Testis (tissue), 3 donors: ENCODE measurements around the gene ETS1. TPM values are rescaled to one million over a fixed set of nuclear protein-coding genes. Genes with fewer than 3 reads are reported as not detected.

Experiments used
- DNase-seq: peaks from one replicate; pipeline ENCODE4 v3.0.0-alpha.2; 2019
- H3K27ac ChIP-seq, 2 donors: fragments of 200-600 bp; sonication (generic); one replicate each; pipeline ENCODE4 v1.5.1; 2019
- H3K27me3 ChIP-seq: fragments of 200-600 bp; sonication (generic); one replicate; pipeline ENCODE4 v1.5.1; 2019
- H3K36me3 ChIP-seq: fragments of 200-600 bp; sonication (generic); one replicate; pipeline ENCODE4 v1.5.1; 2017; ENCODE audit warnings: low read depth; ENCODE audit errors: missing control alignments
- H3K4me1 ChIP-seq: fragments of 200-600 bp; sonication (generic); one replicate; pipeline ENCODE4 v1.5.1; 2019
- H3K4me3 ChIP-seq, 2 donors: fragments of 200-600 bp; sonication (generic); one replicate each; pipeline ENCODE4 v1.5.1; 2017 to 2019
- H3K9me3 ChIP-seq: fragments of 200-600 bp; sonication (generic); one replicate; pipeline ENCODE4 v1.5.1; 2017
- CTCF ChIP-seq, 3 experiments: fragments of 450-650 bp in 2 of 3; fragments of 200-600 bp in 1 of 3; sonication (generic) in 1 of 3; IDR thresholded peaks; one replicate each; pipeline ENCODE4 v1.5.1; 2016 to 2019; ENCODE audit warnings: antibody characterized with exemption in 3 of 3, mild to moderate bottlenecking in 2 of 3, moderate library complexity in 1 of 3
- POLR2A ChIP-seq: fragments of 450-650 bp; IDR thresholded peaks from one replicate; pipeline ENCODE4 v1.6.1; 2017; ENCODE audit warnings: antibody characterized with exemption, mild to moderate bottlenecking, moderate library complexity
- WGBS, 2 donors: methylation state at CpG; one replicate each; pipeline ENCODE4 v1.1.5; 2018; 5-methylcytosine and 5-hydroxymethylcytosine counted together
- intact Hi-C: fragments of 100-400 bp; cut with DNase I; formaldehyde crosslinking; loops from one replicate; pipeline ENCODE4 v1.15.1; 2023; ENCODE audit warnings: low total_unique reads
- polyA plus RNA-seq: library from polyadenylated mRNA; stranded (reverse); fragments of 350-450 nt; fragmentation: Illumina TruSeq; extraction: RNeasy Lipid Tissue Mini Kit (QIAGEN cat#74804); gene quantifications from one replicate; pipeline ENCODE4 v1.2.3, GENCODE V29; 2014; ENCODE audit warnings: low read depth, low replicate concordance; ENCODE audit not compliant: insufficient read depth
- total RNA-seq, 2 donors: library from RNA; depleted of rRNA; stranded (reverse); fragments of >200 nt; gene quantifications; one replicate each; pipeline ENCODE4 v1.2.3, GENCODE V29; 2016

The ETS1 gene
- total and polyA plus RNA-seq, 3 donors from 2014 or later: 15.1 to 21.1 (median 15.3) TPM

- 92 to 95% methylated on average over 3 of the region's 3 CpGs for WGBS, 2 donors
- no peaks in the 10 kb centered on the region for H3K4me1 ChIP-seq
- TF ChIP-seq CTCF (IDR thresholded peaks at IDR 0.05) (no peak), POLR2A (no peak)
- no peak overlapping the region for H3K4me3 ChIP-seq
- H3K9me3 ChIP-seq: no peaks in the 10 kb centered on the region
- intact Hi-C loops: no loop called here
- H3K36me3 ChIP-seq: no peaks in the 10 kb centered on the region
- no peaks in the 10 kb centered on the region for H3K27me3 ChIP-seq
- DNase-seq: no peak
- H3K27ac ChIP-seq: no peak overlapping the region
Observed at GRCh38 chr11:128567130-128567529, 20.2 kb downstream of the ETS1 start.

- Histone ChIP-seq H3K27me3 (no peaks in the 10 kb centered on the region), H3K27ac (no peak overlapping the region), H3K4me3 (no peak overlapping the region), H3K36me3 (no peaks in the 10 kb centered on the region), H3K4me1 (no peaks in the 10 kb centered on the region), H3K9me3 (no peaks in the 10 kb centered on the region)
- no peak for DNase-seq
- 77 to 93% methylated on average over 5 of the region's 5 CpGs for WGBS, 2 donors
- TF ChIP-seq POLR2A (no peak), CTCF (IDR thresholded peaks at IDR 0.05) (no peak)
- intact Hi-C loops: no loop called here
Observed at GRCh38 chr11:128565881-128566280, 21.5 kb downstream of the ETS1 start.

DNA sequence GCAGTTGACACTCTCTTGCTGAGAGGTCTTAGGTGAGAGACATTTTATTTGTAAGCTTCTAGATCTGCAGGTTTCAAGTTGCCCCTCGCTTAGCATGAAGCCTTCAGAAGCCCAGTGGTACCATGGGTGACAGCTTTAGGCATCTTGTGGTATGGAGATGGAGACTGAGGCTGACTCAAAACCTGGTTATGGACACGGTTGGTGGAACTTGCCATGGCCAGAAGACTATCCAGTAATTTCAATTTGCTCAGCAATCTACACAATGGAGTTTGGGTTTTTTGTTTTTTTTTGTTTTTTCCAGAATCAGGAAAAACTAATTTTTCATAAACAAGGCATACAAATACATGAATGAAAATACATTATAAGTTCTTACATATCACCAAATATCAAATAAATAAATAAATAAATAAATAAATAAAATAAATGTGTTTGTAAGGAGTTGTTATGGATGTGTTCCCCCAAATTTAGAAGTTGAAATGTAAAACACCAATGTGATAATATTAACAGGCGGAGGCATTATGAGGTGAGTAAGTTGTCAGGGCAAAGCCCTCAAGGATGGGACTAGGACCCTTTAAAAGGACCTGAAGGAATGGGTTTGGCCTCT is 22.6 kb downstream of the ETS1 start:
- H3K27me3 ChIP-seq: no peaks in the 10 kb centered on the region
- H3K9me3 ChIP-seq: no peaks in the 10 kb centered on the region
- H3K4me1 ChIP-seq: no peaks in the 10 kb centered on the region
- no peaks in the 10 kb centered on the region for H3K36me3 ChIP-seq
- H3K27ac ChIP-seq: no peak overlapping the region
- WGBS, 2 donors: 91 to 93% methylated on average over 3 of the region's 3 CpGs
- no peak for TF ChIP-seq CTCF (IDR thresholded peaks at IDR 0.05)
- no peak for TF ChIP-seq POLR2A
- no peak for DNase-seq
- no peak overlapping the region for H3K4me3 ChIP-seq
- intact Hi-C loops: no loop called here

DNA sequence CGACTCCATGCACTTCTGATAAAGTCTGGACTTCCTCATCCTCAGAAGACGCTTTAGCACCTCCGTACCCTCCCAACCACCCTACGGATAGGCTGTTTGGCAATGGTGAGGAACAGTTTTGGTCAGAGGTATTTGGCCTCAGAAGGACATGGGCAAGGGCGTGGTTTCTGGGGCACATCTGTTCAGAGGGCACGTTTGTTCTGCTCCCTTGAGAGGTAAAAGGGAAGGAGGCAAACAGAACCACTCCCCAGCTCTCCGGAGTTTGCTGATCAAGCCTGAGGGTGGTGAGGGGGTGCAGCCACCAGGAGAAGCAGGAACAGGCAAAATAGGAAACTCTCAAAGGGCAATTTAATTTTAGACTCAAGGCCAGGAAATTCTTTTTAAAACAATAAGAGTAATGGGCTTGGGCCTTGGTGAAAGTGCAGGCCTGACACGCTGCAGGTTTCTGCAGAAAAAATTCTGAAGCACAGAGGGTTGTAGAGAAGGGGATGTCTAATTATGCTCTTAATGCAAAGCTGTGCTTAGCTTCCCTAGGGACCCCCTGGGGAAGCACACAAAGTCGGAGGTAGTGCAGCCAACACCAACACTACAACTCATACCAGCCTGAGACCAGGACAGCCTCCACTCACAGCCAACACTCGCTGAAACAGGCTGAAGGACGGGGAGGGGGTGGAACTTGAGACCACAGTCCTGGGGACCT is 23.3 kb downstream of the ETS1 start:
- Histone ChIP-seq H3K9me3 (no peaks in the 10 kb centered on the region), H3K27me3 (no peaks in the 10 kb centered on the region), H3K27ac (no peak overlapping the region), H3K4me3 (no peak overlapping the region), H3K36me3 (no peaks in the 10 kb centered on the region), H3K4me1 (no peaks in the 10 kb centered on the region)
- 75 to 79% methylated on average over 11 of the region's 11 CpGs for WGBS, 2 donors
- intact Hi-C loops: no loop called here
- TF ChIP-seq POLR2A: no peak
- DNase-seq: no peak

DNA sequence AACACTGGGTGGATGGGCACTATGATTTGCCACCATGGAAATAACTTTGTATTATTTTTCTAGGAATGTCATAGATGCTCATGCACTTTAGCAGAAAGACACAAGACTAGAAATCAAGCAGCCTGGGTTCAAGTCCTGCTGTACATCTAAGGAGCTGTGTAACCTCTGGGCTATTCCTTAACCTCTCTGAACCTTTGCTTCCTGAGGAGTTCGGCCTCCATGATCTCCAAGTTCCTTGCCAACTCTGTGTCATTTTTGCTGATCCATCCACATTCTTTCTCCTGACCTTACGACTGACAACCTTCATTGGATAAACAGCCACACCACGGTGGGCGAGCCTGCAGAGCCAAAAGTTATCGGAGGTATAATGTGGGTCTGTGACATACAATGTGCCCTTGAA is 24.1 kb downstream of the ETS1 start:
- no peak for TF ChIP-seq CTCF (IDR thresholded peaks at IDR 0.05)
- TF ChIP-seq POLR2A: no peak
- no peaks in the 10 kb centered on the region for H3K27me3 ChIP-seq
- H3K9me3 ChIP-seq: no peaks in the 10 kb centered on the region
- no peaks in the 10 kb centered on the region for H3K4me1 ChIP-seq
- H3K27ac ChIP-seq: no peak overlapping the region
- no peak overlapping the region for H3K4me3 ChIP-seq
- DNase-seq: no peak
- intact Hi-C loops: no loop called here
- 82 to 90% methylated on average over 5 of the region's 5 CpGs for WGBS, 2 donors
- no peaks in the 10 kb centered on the region for H3K36me3 ChIP-seq
